B cell (primary cell): ENCODE measurements around the gene HAUS3. TPM values are rescaled to one million over a fixed set of nuclear protein-coding genes. Genes with fewer than 3 reads are reported as not detected.

ENCODE experiments used
- ATAC-seq: fragments of 200-7000 bp; cut with Tn5 transposase; one replicate; pipeline ENCODE4 v1.10.0; 2021; ENCODE audit warnings: low read depth, mild to moderate bottlenecking, moderate number of reproducible peaks, moderate library complexity
- CTCF ChIA-PET: fragments of 350-600 bp; sonication (Branson Sonifier 250); formaldehyde crosslinking; loops from one replicate; lab custom pipeline; 2021; ENCODE audit warnings: antibody characterized with exemption, inconsistent platforms; lab: Charles Lee
- POLR2A ChIA-PET: fragments of 350-600 bp; sonication (Branson Sonifier 250); formaldehyde crosslinking; loops from one replicate; lab custom pipeline; 2021; ENCODE audit warnings: antibody characterized with exemption; lab: Charles Lee
- DNase-seq: peaks from one replicate; pipeline ENCODE4 v3.0.0; 2013
- H2AFZ ChIP-seq: 2 replicates; pipeline ENCODE4 v1.6.1; 2012; ENCODE audit warnings: mild to moderate bottlenecking, low read depth, low read length; ENCODE audit not compliant: insufficient read depth, poor library complexity, severe bottlenecking
- H3K27ac ChIP-seq, 2 donors: 1 replicate in 1 of 2; 2 replicates in 1 of 2; pipeline ENCODE4 v1.5.1; 2012 to 2013; ENCODE audit warnings: low read length in 2 of 2, mild to moderate bottlenecking in 2 of 2, moderate library complexity in 1 of 2
- H3K27me3 ChIP-seq, 4 experiments: fragments of 200-600 bp in 1 of 4; sonication (generic) in 1 of 4; replicated peaks in 1 of 4; 1 replicate in 2 of 4; 2 replicates in 2 of 4; pipeline versions ENCODE4 v1.6.1 to v1.7.0; 2013 to 2016; ENCODE audit warnings: low read length in 3 of 4, mild to moderate bottlenecking in 2 of 4, mixed read lengths in 1 of 4, moderate library complexity in 1 of 4; ENCODE audit not compliant: insufficient read depth in 4 of 4, control insufficient read depth in 3 of 4; ENCODE audit errors: control extremely low read depth in 1 of 4
- H3K36me3 ChIP-seq, 2 experiments: replicated peaks in 1 of 2; 1 replicate in 1 of 2; 2 replicates in 1 of 2; pipeline versions ENCODE4 v1.6.1 to v1.7.1; 2013; ENCODE audit warnings: low read length in 1 of 2; ENCODE audit not compliant: insufficient read depth in 2 of 2, control insufficient read depth in 1 of 2; ENCODE audit errors: control extremely low read depth in 1 of 2, extremely low read depth in 1 of 2
- H3K4me1 ChIP-seq, 2 donors: fragments of 200-600 bp in 1 of 2; sonication (generic) in 1 of 2; 1 replicate in 1 of 2; 2 replicates in 1 of 2; pipeline versions ENCODE4 v1.5.1 to v1.6.1; 2013 to 2017; ENCODE audit warnings: low read length in 2 of 2; ENCODE audit not compliant: control insufficient read depth in 2 of 2, insufficient read depth in 2 of 2
- H3K4me2 ChIP-seq: replicated peaks from 2 replicates; pipeline ENCODE3; 2012; ENCODE audit warnings: mild to moderate bottlenecking, low read depth, low read length; ENCODE audit not compliant: poor library complexity, severe bottlenecking
- H3K4me3 ChIP-seq, 5 experiments: fragments of 200-600 bp in 1 of 5; sonication (generic) in 1 of 5; 1 replicate in 3 of 5; 2 replicates in 2 of 5; pipeline versions ENCODE4 v1.5.1 to v1.7.0; 2011 to 2016; ENCODE audit warnings: low read length in 4 of 5, mild to moderate bottlenecking in 4 of 5, low read depth in 2 of 5, control low read depth in 1 of 5, moderate library complexity in 1 of 5; ENCODE audit not compliant: insufficient read depth in 1 of 5; ENCODE audit errors: control extremely low read depth in 1 of 5, extremely low read depth in 1 of 5
- H3K79me2 ChIP-seq: fragments of 200-600 bp; sonication (generic); one replicate; pipeline ENCODE4 v1.6.0; 2016; ENCODE audit warnings: low read length; ENCODE audit not compliant: control insufficient read depth, insufficient read depth
- H3K9ac ChIP-seq: fragments of 200-600 bp; sonication (generic); 2 replicates; pipeline ENCODE4 v1.6.1; 2017; ENCODE audit warnings: mild to moderate bottlenecking, low read length, moderate library complexity
- H3K9me3 ChIP-seq, 3 donors: one replicate each; pipeline versions ENCODE4 v1.6.1 to v1.7.1; 2013; ENCODE audit warnings: low read length in 2 of 3; ENCODE audit not compliant: control insufficient read depth in 2 of 3, insufficient read depth in 1 of 3; ENCODE audit errors: control extremely low read depth in 1 of 3
- H4K20me1 ChIP-seq: 2 replicates; pipeline ENCODE4 v1.6.0; 2012; ENCODE audit warnings: mild to moderate bottlenecking, low read length; ENCODE audit not compliant: insufficient read depth, control insufficient read depth, poor library complexity, severe bottlenecking
- H3K27ac Mint-ChIP-seq: one replicate; pipeline ENCODE4 v1.8.0; 2021; ENCODE audit warnings: mixed read lengths
- H3K27me3 Mint-ChIP-seq: one replicate; pipeline ENCODE4 v1.8.0; 2021; ENCODE audit warnings: mixed read lengths
- H3K4me1 Mint-ChIP-seq: one replicate; pipeline ENCODE4 v1.8.0; 2021; ENCODE audit warnings: mixed read lengths
- H3K4me3 Mint-ChIP-seq: one replicate; pipeline ENCODE4 v1.8.0; 2021; ENCODE audit warnings: mixed read lengths
- H3K9me3 Mint-ChIP-seq: one replicate; pipeline ENCODE4 v1.8.0; 2022; ENCODE audit warnings: mixed read lengths; ENCODE audit not compliant: insufficient read depth
- EZH2 ChIP-seq: IDR thresholded peaks from 2 replicates; pipeline ENCODE4 v1.6.1; 2012; ENCODE audit warnings: borderline replicate concordance, low read depth, mild to moderate bottlenecking, moderate library complexity, low read length; ENCODE audit not compliant: insufficient read depth, poor library complexity, severe bottlenecking
- WGBS: methylation state at CpG from one replicate; pipeline ENCODE4 v1.1.5; 2013; ENCODE audit warnings: missing lambda C conversion rate; ENCODE audit not compliant: insufficient coverage; 5-methylcytosine and 5-hydroxymethylcytosine counted together
- intact Hi-C: fragments of 100-400 bp; cut with micrococcal nuclease; formaldehyde crosslinking; loops from one replicate; pipeline ENCODE4 v1.10.0; 2022
- polyA plus RNA-seq: library from polyadenylated mRNA; depleted of rRNA; stranded (reverse); fragments of >200 nt; gene quantifications from 2 replicates; pipeline ENCODE4 v1.2.3, GENCODE V29; 2012
- total RNA-seq, 2 donors: library from RNA; stranded (reverse); fragments of 120-200 nt in 1 of 2; gene quantifications; 1 replicate in 1 of 2; 2 replicates in 1 of 2; pipeline versions ENCODE4 v1.2.3 to v1.2.4, GENCODE V29; 2013 to 2022
- TF ChIP-seq, protein P1 (sequence below): fragments of 200-600 bp; IDR thresholded peaks from one replicate; pipeline ENCODE4 v1.8.0; 2022; ENCODE audit warnings: antibody characterized with exemption, mild to moderate bottlenecking

Gene HAUS3
- total and polyA plus RNA-seq, 2 donors (not counting 1 experiment from before 2014, with no cell fraction given): 8.2 to 26.5 TPM

DNA sequence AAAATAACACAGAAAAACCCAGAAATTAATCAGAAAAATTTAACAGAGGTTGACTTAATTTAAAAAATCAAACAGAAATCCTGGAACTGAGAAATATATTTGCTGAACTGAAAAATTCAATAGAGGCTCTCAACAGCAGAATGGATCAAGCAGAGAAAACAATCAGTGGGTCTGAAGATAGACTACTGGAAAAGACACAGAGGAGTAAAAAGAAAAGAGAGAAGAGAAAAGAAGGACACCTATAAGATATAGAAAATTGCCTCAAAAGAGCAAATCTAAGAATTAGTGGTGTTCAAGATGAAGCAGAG is 55.1 kb downstream of the HAUS3 start:
- H3K4me3 Mint-ChIP-seq: no peak overlapping the region
- H3K27me3 Mint-ChIP-seq: no peaks in the 10 kb centered on the region
- H3K4me3 ChIP-seq: no peak overlapping the region
- DNase-seq (no peak), ATAC-seq (no peak)
- H3K4me1 Mint-ChIP-seq: no peaks in the 10 kb centered on the region
- no peak overlapping the region for H3K9ac ChIP-seq
- H3K4me2 ChIP-seq: no peak overlapping the region
- H3K9me3 ChIP-seq: peaks cover 2 to 28% (median 22%) of the 10 kb centered on the region in 3 donors
- TF ChIP-seq, protein P1, sequence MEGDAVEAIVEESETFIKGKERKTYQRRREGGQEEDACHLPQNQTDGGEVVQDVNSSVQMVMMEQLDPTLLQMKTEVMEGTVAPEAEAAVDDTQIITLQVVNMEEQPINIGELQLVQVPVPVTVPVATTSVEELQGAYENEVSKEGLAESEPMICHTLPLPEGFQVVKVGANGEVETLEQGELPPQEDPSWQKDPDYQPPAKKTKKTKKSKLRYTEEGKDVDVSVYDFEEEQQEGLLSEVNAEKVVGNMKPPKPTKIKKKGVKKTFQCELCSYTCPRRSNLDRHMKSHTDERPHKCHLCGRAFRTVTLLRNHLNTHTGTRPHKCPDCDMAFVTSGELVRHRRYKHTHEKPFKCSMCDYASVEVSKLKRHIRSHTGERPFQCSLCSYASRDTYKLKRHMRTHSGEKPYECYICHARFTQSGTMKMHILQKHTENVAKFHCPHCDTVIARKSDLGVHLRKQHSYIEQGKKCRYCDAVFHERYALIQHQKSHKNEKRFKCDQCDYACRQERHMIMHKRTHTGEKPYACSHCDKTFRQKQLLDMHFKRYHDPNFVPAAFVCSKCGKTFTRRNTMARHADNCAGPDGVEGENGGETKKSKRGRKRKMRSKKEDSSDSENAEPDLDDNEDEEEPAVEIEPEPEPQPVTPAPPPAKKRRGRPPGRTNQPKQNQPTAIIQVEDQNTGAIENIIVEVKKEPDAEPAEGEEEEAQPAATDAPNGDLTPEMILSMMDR: no peak
- no peak for TF ChIP-seq EZH2
- H4K20me1 ChIP-seq: no peaks in the 10 kb centered on the region
- no peaks in the 10 kb centered on the region for H3K79me2 ChIP-seq
- peaks cover 0 to 2% (median 0%) of the 10 kb centered on the region in 4 experiments for H3K27me3 ChIP-seq
- no peak overlapping the region for H3K27ac Mint-ChIP-seq
- H3K9me3 Mint-ChIP-seq: peaks cover 3% of the 10 kb centered on the region
- POLR2A ChIA-PET: no interaction called here
- H2AFZ ChIP-seq: no peak overlapping the region
- no peaks in the 10 kb centered on the region for H3K36me3 ChIP-seq
- intact Hi-C loops: no loop called here
- no peaks in the 10 kb centered on the region for H3K4me1 ChIP-seq
- CTCF ChIA-PET: no interaction called here
- H3K27ac ChIP-seq: no peak overlapping the region

DNA sequence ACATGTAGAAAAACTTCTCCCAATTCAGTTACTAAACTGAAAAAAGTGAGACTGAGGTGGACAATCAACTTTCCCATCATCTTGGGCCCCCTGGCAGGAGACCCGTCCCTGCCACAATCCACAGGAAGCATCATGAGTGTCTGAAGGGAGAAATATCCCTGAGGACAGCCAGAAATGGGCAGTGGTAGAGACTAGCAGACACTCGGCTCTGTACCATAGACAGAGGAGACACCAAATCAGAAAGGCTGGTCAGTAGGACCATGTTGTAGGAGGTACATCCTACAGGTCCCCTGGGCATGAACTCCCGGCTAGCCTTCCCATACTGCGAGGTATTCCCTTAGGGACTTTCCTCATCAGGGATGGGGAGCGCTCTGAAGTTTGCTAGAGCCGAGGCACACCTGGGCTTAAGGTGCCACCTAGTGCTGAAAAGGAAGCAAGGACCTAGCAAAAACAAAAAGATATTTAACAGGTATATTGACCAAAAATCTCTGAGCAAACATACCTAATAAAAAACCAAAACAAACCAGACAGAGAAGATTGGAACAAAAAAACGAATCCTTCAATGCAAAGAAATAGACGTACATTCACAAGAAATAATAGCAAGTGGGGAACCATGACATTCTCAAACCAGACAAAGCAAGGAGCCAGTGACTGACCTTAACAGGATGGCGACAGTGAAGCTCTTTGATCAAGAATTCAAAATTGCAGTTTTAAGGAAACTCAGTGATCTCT is 55.6 kb downstream of the HAUS3 start:
- H3K4me1 ChIP-seq: no peaks in the 10 kb centered on the region
- peaks cover 2 to 28% (median 22%) of the 10 kb centered on the region in 3 donors for H3K9me3 ChIP-seq
- H4K20me1 ChIP-seq: no peaks in the 10 kb centered on the region
- no peaks in the 10 kb centered on the region for H3K27me3 Mint-ChIP-seq
- H2AFZ ChIP-seq: no peak overlapping the region
- H3K79me2 ChIP-seq: no peaks in the 10 kb centered on the region
- TF ChIP-seq, protein P1: no peak
- TF ChIP-seq EZH2: no peak
- ChIA-PET CTCF (no interaction called here), POLR2A (no interaction called here)
- DNase-seq (no peak), ATAC-seq (no peak)
- H3K9me3 Mint-ChIP-seq: peaks cover 3% of the 10 kb centered on the region
- intact Hi-C loops: no loop called here
- H3K27ac ChIP-seq: no peak overlapping the region
- H3K27me3 ChIP-seq: peaks cover 0 to 2% (median 0%) of the 10 kb centered on the region in 4 experiments
- no peak overlapping the region for H3K4me3 ChIP-seq
- H3K4me1 Mint-ChIP-seq: no peaks in the 10 kb centered on the region
- 69% methylated on average over 9 of the region's 9 CpGs for WGBS
- H3K36me3 ChIP-seq: no peaks in the 10 kb centered on the region
- H3K27ac Mint-ChIP-seq: no peak overlapping the region
- no peak overlapping the region for H3K4me3 Mint-ChIP-seq
- no peak overlapping the region for H3K4me2 ChIP-seq
- H3K9ac ChIP-seq: no peak overlapping the region
